Gastroesophageal sphincter (tissue), 4 donors: ENCODE results near the gene LTA. TPM values are rescaled to one million over a fixed set of nuclear protein-coding genes. Genes with fewer than 3 reads are reported as not detected.

Experiments
- ATAC-seq: fragments of 150-250 bp; one replicate; pipeline ENCODE4 v1.9.1; 2016; ENCODE audit warnings: mild to moderate bottlenecking, moderate library complexity
- H3K27ac ChIP-seq, 4 donors: fragments of 200-600 bp; sonication (generic) in 3 of 4; 1 replicate in 3 of 4; 2 replicates in 1 of 4; pipeline ENCODE4 v1.5.1; 2016 to 2019
- H3K27me3 ChIP-seq: fragments of 200-600 bp; sonication (generic); one replicate; pipeline ENCODE4 v1.5.1; 2019
- H3K36me3 ChIP-seq, 2 donors: fragments of 200-600 bp; sonication (generic); one replicate each; pipeline ENCODE4 v1.5.1; 2019; ENCODE audit warnings: control low read depth in 1 of 2
- H3K4me1 ChIP-seq, 3 donors: fragments of 200-600 bp; sonication (generic); 1 replicate in 2 of 3; 2 replicates in 1 of 3; pipeline ENCODE4 v1.5.1; 2016 to 2019; ENCODE audit warnings: control low read depth in 2 of 3
- H3K4me3 ChIP-seq, 2 donors: fragments of 200-600 bp; sonication (generic); one replicate each; pipeline ENCODE4 v1.5.1; 2019; ENCODE audit warnings: mild to moderate bottlenecking in 1 of 2, moderate library complexity in 1 of 2
- H3K9me3 ChIP-seq, 3 donors: fragments of 200-600 bp; sonication (generic); one replicate each; pipeline ENCODE4 v1.5.1; 2017 to 2019; ENCODE audit warnings: control low read depth in 2 of 3
- EP300 ChIP-seq: sonication (generic); formaldehyde crosslinking; IDR thresholded peaks from one replicate; pipeline ENCODE4 v1.6.1; 2017; ENCODE audit warnings: antibody characterized with exemption, mild to moderate bottlenecking
- POLR2A ChIP-seq, 2 donors: fragments of 450-650 bp; IDR thresholded peaks; one replicate each; pipeline ENCODE4 v1.6.1; 2017; ENCODE audit warnings: antibody characterized with exemption in 2 of 2, mild to moderate bottlenecking in 2 of 2, moderate library complexity in 1 of 2
- POLR2AphosphoS5 ChIP-seq: sonication (generic); formaldehyde crosslinking; IDR thresholded peaks from one replicate; pipeline ENCODE4 v1.6.1; 2017; ENCODE audit warnings: antibody characterized with exemption
- WGBS, 2 donors: methylation state at CpG; one replicate each; pipeline ENCODE4 v1.1.5; 2018; ENCODE audit warnings: low coverage in 1 of 2; 5-methylcytosine and 5-hydroxymethylcytosine counted together
- total RNA-seq, 4 donors: library from RNA; depleted of rRNA; stranded (reverse); fragments of >200 nt; gene quantifications; one replicate each; pipeline ENCODE4 v1.1.0, GENCODE V29; 2016
- TF ChIP-seq, protein P1 (sequence below), 4 experiments: fragments of 200-600 bp in 2 of 4; fragments of 450-650 bp in 2 of 4; sonication (generic) in 1 of 4; IDR thresholded peaks; one replicate each; pipeline ENCODE4 v1.5.1; 2017 to 2019; ENCODE audit warnings: antibody characterized with exemption in 4 of 4, mild to moderate bottlenecking in 2 of 4, moderate library complexity in 2 of 4

Gene LTA
- total RNA-seq, 4 donors from 2014 or later: not detected

DNA sequence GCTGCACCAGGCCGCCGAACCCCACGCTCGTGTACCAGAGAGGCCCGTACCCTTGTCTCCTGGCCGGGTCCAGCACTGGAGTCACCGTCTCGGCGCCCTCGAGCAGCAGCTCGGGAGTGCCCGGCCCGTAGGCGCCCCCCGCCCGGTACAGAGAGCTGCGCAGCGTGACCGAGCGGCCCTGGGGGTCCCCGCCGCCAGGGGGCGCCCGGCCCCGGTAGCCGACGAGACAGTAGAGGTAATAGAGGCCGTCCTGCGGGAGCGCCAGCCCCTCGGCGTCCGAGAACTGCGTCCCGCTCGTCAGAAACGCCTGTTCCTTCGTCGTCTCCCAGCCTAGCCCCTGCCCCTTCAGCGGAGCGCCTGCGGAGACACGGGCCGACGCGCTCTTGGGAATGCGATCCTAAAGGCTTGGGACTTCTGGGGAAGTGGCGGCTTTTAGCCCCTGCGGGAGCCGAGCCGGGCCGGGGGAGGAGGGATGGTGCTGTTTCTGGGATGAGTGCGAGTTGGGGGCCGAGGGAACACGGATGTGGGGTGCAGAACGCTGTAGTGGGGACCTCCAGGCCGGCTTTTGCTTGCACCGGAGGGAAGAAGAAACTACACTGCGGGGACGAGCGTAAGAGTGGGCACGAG lies 8.8 kb downstream of the LTA start:
- ATAC-seq: peak; percentile 97
- no peaks in the 10 kb centered on the region for H3K27me3 ChIP-seq
- peaks cover 0 to 21% (median 9%) of the 10 kb centered on the region in 3 donors for H3K4me1 ChIP-seq
- H3K36me3 ChIP-seq: no peaks in the 10 kb centered on the region
- H3K9me3 ChIP-seq: no peaks in the 10 kb centered on the region
- no CpG with 5 or more reads among the region's 62 CpGs for WGBS, 2 donors
- TF ChIP-seq, protein P1, sequence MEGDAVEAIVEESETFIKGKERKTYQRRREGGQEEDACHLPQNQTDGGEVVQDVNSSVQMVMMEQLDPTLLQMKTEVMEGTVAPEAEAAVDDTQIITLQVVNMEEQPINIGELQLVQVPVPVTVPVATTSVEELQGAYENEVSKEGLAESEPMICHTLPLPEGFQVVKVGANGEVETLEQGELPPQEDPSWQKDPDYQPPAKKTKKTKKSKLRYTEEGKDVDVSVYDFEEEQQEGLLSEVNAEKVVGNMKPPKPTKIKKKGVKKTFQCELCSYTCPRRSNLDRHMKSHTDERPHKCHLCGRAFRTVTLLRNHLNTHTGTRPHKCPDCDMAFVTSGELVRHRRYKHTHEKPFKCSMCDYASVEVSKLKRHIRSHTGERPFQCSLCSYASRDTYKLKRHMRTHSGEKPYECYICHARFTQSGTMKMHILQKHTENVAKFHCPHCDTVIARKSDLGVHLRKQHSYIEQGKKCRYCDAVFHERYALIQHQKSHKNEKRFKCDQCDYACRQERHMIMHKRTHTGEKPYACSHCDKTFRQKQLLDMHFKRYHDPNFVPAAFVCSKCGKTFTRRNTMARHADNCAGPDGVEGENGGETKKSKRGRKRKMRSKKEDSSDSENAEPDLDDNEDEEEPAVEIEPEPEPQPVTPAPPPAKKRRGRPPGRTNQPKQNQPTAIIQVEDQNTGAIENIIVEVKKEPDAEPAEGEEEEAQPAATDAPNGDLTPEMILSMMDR (IDR thresholded peaks at IDR 0.05): peak in 3 of 4 experiments; percentile 95 to 99 (median 97)
- TF ChIP-seq POLR2AphosphoS5: peak; percentile 65
- TF ChIP-seq EP300: no peak
- TF ChIP-seq POLR2A (IDR thresholded peaks at IDR 0.05): peak; percentile 31 to 38
- peak overlapping the region; percentile 7 to 87 (median 83) for H3K27ac ChIP-seq
- peak overlapping the region; percentile 41 to 65 for H3K4me3 ChIP-seq

DNA sequence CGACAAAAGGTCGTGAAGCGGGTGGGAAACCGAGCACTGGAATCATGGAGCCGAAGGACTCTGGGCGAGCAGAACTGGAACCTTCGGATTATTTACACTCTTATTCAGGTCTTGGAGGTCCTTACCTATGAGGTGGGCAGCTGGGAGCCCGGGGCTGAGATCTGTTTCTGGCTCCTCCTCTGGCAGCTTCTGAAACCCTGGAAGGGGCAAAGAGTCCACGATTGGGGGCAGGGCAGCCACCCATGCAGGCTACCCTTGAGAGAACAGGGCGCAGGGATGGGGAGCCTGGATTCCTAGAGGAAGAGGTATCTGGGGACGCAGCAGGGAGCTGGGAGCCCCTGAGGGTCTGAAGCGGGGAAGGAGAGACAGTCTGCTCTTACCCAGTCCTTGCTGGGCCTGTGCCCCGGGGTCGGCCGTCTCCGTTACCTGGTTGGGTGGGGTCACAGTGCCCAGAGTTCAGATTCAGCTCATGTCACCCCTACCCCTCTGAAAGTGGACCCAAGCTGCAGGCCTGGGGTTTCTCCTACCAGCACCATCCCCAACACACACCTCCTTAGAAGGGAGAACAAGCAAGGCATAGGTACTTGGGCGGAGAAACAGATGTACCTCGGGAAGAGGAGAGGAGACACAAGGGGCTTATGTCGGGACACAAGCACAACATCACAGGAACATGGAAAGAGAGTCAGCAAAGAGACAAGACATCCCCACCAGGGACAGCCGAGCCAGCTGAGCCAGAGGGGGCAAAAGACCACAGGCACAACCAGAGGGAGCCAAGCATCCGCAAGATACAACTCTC lies 9.5 kb downstream of the LTA start:
- Histone ChIP-seq H3K36me3 (no peaks in the 10 kb centered on the region), H3K4me3 (peak overlapping the region; percentile 41 to 65), H3K27me3 (peaks cover 2% of the 10 kb centered on the region), H3K9me3 (no peaks in the 10 kb centered on the region), H3K4me1 (peaks cover 0 to 21% (median 9%) of the 10 kb centered on the region in 3 donors), H3K27ac (peak overlapping the region; percentile 7 to 87 (median 83))
- TF ChIP-seq, protein P1 (IDR thresholded peaks at IDR 0.05): no peak
- ATAC-seq: no peak
- WGBS, 2 donors: 36 to 37% methylated on average over 6 to 12 of the region's 21 CpGs

DNA sequence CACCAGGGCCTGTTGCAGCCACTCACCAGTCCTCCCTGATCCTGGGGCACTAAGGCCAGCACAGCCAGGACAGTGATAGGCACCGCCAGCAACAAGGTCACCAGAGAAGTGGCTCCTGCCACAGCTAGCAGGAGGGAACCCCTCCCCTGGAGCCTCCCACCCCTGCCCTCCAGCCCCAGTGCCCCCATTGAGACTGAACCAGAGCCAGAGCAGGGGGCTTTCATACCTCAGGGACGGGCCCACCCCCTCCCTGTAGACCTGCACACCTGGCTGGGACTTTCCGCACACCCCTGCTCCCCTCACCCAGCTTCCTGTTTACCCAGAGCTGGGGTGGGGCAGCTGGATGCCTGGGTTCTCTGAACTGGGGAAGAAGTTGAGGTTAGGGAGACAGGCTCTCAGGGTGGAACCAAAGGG lies 10.1 kb downstream of the LTA start, which contains the start of gene LTB:
Gene LTB, minus strand, starts transcription at position 195 of the 414 bp plus-strand sequence. Its CDS starts 7 bp downstream, at position 188.
- ATAC-seq: no peak
- H3K27me3 ChIP-seq: peaks cover 8% of the 10 kb centered on the region
- no CpG with 5 or more reads among the region's 3 CpGs for WGBS, 2 donors
- peak within 1 kb of the TSS; percentile 41 to 65 for H3K4me3 ChIP-seq
- H3K36me3 ChIP-seq: no peaks in the 10 kb centered on the region
- H3K9me3 ChIP-seq: no peaks in the 10 kb centered on the region
- TF ChIP-seq POLR2AphosphoS5 (no peak), POLR2A (IDR thresholded peaks at IDR 0.05) (no peak), EP300 (no peak)
- TF ChIP-seq, protein P1 (IDR thresholded peaks at IDR 0.05): no peak
- H3K27ac ChIP-seq: peak within 1 kb of the TSS; percentile 7 to 87 (median 83)
- peaks cover 0 to 21% (median 9%) of the 10 kb centered on the region in 3 donors for H3K4me1 ChIP-seq

DNA sequence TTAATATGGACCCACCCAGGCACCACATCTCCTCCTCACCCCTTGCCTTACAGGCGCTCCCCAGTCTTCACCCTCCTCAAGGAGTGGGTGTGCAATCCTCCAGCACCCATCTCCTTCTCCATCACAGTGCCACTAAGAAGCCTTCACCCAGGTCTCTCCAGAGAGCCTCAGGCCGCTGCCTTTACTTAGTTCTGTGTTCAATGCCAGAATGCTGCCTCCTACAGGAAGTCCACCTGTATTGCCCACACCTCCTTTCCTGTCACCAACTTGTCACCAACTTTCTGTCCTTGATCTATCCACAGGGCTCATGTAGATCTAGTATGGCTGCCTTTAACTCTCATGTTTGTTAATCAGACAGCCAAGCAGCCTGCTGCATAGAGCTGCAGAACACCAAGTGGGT lies 13.4 kb downstream of the LTA start:
- Histone ChIP-seq H3K36me3 (no peaks in the 10 kb centered on the region), H3K27ac (peak overlapping the region in 1 of 4 donors; percentile 44), H3K4me1 (peaks cover 0 to 17% (median 9%) of the 10 kb centered on the region in 3 donors), H3K9me3 (no peaks in the 10 kb centered on the region), H3K4me3 (no peak overlapping the region), H3K27me3 (peaks cover 24% of the 10 kb centered on the region)
- TF ChIP-seq POLR2AphosphoS5 (no peak), EP300 (no peak), POLR2A (IDR thresholded peaks at IDR 0.05) (no peak)
- TF ChIP-seq, protein P1 (IDR thresholded peaks at IDR 0.05): no peak
- 38 to 41% methylated on average over 1 to 2 of the region's 2 CpGs for WGBS, 2 donors
- no peak for ATAC-seq
